ENCODE data around the gene GATAD2A.
"Not testable (repeated sequence)": the region's sequence is repeated elsewhere in the genome, so short reads cannot be mapped to it uniquely, and the experiment has no call there.

Gene GATAD2A

GRCh38 chr19:19447536-19448237, 42.2 kb downstream of the GATAD2A start:
- DNase-seq: no peak

DNA sequence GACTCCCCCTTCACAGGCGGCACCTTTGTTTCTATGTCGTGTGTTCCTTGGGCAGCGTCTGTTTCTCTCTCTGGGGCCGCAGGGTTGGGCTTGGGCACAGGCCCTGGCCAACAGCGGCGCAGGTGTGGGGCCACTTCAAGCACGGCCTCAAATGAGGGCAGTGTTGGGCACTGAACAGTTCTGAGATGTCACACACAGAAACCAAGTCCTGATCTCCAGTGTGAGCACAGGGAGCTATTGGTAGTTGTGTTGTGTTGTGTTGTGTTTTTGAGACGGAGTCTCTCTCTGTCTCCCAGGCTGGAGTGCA, 42.7 kb downstream of the GATAD2A start:
- no peak for DNase-seq

GRCh38 chr19:19451429-19452242, 46.2 kb downstream of the GATAD2A start:
- peak in 1 of 2 experiments; percentile 36 for DNase-seq

GRCh38 chr19:19452243-19453124, 47.0 kb downstream of the GATAD2A start:
- DNase-seq: no peak

- DNase-seq: no peak
These were observed 47.6 kb downstream of the GATAD2A start for GRCh38 chr19:19453125-19453454.

GRCh38 chr19:19455166-19455919, 49.9 kb downstream of the GATAD2A start:
- DNase-seq: not testable (repeated sequence)

DNA sequence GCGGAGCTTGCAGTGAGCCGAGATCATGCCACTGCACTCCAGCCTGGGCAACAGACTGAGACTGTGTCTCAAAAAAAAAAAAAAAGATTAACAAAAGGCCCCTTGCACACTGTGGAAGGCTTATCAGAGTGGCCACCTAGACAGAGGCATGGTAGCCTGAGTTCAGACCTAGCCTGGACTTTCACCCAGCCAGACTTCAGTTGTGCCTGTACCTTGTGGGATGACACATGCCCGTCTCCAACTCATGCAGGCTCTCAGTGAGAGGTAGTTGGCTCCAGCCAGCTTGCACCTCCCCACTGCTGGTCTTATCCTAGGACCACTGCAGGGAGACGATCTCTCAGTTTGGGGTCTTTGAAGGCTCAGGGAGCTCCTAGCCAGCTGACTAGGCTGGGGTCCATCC, 52.2 kb downstream of the GATAD2A start:
- DNase-seq: no peak

GRCh38 chr19:19458110-19458816, 52.8 kb downstream of the GATAD2A start:
- no peak for DNase-seq

- no peak for DNase-seq
These were observed 53.6 kb downstream of the GATAD2A start for GRCh38 chr19:19459073-19459472.

- peak; percentile 33 to 72 for DNase-seq
These were observed 54.3 kb downstream of the GATAD2A start for GRCh38 chr19:19459707-19460251.

GRCh38 chr19:19460258-19460731, 54.8 kb downstream of the GATAD2A start:
- DNase-seq: peak in 1 of 2 experiments; percentile 30

GRCh38 chr19:19460761-19461265, 55.3 kb downstream of the GATAD2A start:
- peak; percentile 50 to 71 for DNase-seq

GRCh38 chr19:19461306-19461670, 55.8 kb downstream of the GATAD2A start:
- DNase-seq: no peak

DNA sequence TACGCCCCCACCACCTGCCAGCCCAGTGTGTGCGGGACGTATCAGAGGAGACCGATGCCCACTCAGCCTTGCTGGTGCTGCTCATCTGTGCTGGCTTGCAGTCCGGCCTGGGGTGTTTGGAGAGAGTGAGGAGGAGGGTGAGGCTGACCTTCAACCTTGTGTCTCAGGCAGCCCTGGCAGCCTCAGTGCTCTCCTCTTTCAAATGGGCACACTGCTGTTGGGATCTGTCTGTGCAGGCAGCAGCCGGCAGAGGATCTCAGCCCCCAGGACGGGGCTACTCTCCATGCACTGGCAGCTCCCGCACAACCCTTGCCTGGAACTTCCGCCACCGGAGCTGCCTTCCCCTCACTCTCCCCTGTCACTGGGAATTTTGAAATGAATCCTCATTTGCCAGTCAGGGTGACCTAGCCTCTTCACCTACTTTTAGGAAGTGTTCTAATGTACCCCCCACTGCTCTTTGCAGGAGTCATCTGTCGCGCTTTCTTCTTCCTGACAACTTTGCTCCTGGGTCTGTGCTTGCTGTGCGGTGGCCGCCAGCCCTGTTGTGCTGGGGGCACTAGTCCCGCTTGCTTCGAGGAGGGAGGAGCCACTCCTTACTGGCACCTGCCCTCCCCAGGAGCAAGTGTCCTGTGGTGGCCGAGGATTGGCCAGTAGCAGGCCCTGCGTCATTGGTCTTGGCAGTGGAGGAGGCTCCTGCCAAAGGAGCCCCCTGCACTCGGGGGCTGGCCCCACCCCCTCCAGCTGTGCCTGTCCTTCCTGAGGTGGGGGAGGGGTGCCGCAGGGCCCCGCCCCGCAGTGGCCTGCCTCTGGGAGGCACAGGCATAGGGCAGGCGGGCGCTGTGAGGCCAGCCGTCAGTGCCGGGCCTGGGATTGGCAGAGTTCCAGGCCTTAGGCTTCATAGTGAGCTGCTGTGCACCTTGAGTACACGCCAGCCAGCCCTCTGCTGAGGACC, 56.5 kb downstream of the GATAD2A start:
- DNase-seq: no peak

DNA sequence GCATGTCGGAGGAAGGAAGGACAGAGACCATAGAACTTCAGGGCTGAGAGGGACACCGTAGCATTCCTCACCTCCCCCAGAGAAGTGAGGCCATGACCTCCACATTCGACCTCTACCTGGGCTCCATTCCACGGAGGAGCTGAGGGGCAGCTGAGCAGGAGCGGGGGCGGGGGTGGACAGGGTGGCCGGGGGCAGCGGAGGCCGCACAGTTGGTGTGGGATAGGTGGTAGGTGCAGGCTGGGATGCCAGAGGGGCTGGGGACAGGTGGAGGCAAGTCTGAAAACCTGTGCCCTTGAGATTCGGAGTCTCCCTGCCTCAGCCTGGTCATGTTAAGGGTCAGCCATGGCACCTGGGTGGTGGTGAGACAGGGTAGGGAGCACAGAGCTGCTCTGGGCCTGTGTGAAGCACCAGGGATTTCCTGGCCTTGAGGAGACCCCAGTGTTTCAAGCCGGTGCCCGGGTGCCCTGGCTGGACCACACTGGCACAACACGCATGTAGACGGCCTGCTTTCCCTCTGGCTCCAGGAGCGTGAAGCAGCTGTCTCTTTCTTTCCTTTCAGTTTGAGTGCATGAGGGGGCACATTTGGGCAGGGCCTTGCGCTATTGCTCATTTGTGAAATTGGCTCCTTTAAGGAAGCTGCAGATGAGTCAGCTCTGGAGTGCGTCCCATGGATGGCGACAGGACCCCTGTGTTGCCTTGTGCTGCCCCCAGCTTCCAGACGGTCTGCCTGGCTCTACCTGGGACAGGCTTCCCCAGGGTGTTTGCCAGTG, 58.1 kb downstream of the GATAD2A start:
- DNase-seq: no peak

DNA sequence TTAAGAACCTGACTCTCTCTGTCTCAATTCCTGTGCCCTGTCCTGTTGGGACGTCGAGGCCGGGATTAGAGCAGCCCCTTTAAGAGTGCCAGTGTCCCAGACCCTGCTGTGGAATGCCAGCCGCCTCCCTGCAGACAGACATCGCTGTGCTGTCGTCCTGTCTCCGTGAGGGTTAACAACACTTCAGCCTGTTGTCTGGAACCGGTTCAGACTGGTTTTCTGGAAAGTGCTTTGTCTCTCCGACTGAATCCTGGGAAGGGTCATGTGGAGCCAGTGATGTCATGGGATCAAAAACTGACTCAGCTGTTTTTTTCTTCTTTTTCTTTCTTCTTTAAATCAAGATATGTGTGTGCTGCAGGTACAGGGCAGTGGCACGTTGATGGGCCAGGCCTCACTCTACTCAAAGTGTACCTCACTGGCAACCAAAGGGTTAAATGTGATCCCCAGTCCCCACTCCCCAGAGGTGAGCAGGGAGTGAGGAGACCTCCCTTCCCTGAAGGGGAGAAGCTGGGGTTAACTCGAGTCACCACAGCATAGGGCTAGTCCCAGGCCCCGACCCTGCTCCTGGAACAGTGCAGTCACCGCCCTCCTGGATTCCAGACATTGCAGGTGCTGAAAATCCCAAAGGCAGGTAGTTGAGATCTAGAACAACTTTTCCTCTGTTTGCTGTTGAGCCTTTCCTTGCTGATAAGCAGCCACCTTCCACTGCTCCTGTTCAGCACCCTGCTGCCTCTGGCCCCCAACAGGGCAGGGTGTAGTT, 59.0 kb downstream of the GATAD2A start:
- DNase-seq: no peak

GRCh38 chr19:19465436-19466070, 60.1 kb downstream of the GATAD2A start:
- DNase-seq: no peak

GRCh38 chr19:19466201-19466600, 60.7 kb downstream of the GATAD2A start:
- no peak for DNase-seq
